ENCODE results near the gene PC.
A peak's percentile ranks its signal among the peaks of the same experiment; 100 is the strongest.

PC gene

DNA sequence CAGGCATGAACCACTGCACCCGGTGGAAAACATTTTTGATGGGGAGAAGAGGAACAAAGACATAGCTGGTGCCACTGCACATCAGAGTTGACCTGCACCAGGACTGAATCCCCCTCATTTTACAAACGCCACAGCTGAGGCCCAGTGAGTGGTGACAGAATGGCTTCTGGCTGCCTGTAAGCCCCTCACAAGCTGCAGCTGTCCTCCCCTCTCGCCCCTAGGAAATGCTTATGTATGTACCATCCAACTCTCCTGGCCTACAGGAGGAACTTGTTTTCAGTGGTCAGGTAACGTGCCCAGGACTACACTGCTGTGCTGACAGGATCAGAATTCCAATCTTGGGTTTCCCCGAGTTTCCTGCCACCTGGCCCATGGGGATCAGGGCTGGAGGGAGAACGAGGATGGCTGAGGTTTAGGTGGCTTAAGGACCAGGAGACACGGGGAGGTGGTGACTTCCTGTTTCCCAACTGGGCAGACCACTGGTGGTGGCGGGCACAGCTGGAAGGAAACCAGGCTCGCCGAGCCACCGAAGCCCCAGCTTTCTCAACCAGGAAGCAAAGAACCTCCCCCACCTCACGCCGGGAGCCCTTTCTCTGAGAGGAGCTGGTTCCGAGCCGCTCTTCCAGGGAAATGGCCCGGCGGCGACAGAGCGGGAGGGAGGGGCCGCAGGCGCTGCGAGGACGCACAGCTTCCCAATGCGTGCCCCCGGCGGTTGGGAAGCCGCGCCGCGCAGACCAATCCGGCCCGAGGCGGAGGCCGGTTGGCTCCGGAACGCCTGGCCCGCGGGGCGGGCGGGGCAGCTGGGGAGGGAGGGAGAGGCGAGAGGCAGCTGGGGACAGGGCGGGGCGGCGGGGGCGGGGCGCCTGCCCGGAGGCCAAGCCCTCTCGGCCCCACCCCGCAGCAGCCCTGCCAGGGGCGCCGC, 102.3 kb downstream of the PC start:
- DNase-seq (ENCODE audit: low spot score), result peak; percentile 99

DNA sequence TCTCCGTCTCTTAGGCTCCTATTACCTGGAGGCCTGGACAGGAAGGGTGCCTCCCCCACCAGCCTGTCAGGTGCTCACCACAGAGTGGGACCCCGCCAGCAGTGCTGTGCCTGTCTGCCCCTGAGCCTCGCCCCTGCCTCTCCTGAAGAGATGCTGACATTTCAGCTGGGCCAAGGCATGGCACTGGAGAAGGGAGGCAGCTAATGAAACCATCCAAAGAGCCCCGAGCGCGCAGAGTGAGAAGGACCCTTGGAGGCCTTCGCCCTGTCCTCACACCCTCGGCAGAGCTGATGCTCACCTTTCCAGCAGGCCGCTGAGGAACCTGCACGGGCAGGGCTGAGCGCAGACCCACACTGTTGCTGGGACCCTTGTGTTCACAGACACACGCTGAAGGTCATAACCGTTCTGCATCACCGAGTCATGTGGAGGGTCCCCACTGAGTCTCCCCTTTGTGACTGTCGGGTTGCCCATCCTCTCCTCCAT, 103.4 kb downstream of the PC start:
- no peak for DNase-seq (ENCODE audit: low spot score)

DNA sequence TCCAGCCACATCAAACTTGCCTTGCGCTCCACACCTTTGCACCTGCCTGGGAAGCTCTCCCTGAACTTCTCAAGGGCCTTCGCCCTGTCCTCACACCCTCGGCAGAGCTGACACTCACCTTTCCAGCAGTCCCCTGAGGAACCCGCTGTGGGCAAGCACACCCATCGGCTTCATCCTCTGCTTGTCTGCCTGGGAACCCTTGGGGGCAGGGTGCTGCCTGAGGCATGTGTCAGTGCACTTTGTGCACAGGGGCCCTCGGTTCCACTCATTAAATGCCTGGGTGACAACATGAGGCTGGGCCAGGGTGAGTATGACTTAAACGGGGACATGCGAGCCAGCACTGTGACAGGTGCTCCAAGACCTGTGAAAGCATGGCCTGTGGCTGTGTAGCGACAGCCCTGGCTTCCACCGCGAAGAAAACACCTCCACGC, 103.9 kb downstream of the PC start:
- DNase-seq (ENCODE audit: low spot score), result no peak

DNA sequence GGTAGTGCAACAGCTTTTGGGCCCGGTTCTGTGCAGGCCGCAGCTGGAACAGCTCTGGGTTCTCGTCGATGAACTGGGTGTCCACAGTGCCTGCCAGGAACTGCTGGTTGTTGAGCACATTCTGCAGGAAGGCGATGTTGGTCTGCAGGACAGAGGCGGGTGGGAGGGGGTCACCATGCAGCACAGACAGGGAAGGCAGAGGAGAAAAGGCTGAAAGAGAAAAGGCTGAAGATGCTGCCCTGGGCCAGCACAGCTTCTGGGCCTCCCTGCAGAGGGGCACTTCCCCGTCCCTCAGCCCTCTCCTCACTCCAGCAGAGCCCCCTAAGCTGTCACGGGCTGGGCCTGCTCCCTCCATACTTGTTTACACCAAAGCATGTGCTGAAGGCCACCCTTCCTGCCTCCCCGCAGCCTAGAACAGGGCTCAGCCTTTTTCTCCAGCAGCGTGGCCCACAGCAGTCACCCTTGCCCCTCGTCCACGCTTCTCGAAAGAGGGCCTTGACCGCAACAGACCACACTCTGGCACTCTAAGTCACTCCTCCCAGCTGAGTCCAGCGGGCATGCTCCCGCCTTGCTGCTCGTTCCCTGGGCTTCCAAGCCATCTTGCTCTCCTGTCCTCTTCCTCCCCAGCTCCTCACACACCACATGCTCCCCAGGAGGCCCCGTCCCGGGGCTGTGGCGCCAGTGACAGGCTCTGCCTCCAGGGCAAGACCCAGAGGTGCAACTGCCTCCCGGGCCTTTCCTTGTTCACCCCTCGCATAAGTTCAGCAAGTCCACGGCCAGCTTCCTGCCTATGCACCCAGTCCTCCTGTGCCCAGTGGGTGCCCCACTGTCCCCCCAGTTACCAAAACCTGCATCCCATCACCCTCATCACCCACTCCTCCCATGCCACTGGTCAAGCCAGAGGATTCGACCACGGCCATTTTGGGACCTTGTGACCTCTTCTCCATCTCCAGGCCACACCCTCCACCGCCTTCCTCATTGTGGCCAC, 104.6 kb downstream of the PC start:
- no peak for DNase-seq (ENCODE audit: low spot score)

DNA sequence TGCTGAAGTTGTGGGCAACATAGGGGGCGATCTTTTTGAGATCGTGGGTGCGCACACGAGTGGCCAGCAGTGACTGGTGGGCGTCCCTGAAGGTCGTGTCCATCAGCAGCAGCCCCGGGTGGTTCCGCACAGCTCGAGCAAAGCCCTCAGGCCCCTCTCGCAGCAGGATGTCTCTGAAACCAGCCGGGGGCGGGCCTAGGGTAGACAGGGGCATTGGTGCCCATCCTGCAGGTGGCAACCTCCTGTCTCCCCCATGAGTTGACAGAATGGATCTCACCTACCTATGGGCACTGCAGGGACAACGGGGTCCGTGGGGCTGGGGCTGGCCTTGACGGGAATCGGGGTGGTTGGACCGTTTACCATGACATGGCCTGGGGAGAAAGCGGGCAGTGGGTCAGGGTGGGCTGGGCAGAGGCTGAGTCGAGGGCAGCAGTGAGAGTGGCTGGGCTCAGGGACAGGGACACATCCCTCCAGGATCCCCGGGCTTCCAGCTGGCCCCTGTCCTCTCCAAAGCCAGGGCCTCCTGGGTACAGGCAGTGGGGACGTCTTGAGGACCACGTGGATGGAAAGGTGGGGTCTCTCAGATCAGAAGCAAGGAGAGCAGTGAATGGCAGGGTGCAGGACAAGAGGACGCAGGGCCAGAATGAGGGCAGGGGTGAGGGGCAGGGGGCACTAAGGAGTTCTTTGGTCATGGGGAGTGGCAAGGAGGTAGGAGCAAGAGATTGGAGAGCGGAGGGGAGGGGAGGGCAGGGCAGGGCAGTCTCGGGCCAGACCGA, 105.5 kb downstream of the PC start:
- no peak for DNase-seq (ENCODE audit: low spot score)

DNA sequence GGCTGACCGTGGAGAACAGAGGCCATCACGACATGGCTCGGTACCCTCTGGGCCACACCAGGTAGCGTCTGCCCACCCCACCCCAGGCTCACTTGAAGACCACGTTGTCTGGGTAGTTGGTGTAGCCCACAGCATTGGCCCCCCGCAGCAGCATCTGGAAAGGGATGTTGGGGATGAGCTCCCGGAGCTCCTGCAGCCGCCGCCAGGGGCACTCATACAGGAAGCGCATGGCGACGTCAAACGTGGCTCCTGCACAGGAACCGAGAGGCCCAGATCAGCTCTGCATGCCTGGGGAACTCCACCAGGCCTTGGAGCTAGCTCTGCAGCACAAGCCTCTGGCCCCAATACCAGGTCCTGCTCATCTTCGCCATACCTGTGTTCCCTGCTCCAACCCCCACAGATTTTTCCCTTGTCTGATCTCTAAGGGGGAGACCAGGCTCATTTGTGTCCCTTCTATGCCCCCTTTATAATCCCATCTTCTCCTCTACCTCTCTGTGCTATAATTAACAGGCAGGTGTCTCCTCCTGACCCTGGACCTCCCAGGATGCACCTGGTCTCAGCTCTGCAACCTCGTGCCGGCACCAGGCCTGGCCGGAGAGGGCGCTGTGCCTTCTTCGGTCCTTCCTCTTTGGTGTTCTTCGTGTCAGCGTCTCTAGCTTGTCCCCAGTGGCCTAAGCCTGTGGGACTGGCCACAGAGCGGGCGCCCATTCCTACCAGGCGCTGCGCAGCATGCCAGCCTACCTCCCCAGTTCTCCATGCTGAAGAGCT, 106.3 kb downstream of the PC start:
- no peak for DNase-seq (ENCODE audit: low spot score)

DNA sequence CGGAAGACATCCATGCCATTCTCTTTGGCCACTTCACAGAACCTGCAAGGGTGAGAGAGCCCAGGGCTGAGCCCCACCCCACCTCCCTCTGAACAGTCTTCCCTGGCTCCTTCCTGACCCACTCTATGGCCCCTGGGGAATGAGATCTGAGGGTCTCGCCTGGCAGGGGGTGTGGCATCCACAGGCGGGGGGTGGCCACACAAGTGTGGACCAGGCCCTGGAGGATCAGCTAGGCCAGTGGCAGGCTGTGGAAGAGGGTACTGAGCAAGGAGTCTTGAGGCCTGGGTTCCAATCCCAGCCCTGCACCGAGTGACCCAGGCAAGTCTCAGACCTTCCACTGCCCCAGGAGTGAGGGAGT, 107.0 kb downstream of the PC start:
- DNase-seq (ENCODE audit: low spot score), result no peak

DNA sequence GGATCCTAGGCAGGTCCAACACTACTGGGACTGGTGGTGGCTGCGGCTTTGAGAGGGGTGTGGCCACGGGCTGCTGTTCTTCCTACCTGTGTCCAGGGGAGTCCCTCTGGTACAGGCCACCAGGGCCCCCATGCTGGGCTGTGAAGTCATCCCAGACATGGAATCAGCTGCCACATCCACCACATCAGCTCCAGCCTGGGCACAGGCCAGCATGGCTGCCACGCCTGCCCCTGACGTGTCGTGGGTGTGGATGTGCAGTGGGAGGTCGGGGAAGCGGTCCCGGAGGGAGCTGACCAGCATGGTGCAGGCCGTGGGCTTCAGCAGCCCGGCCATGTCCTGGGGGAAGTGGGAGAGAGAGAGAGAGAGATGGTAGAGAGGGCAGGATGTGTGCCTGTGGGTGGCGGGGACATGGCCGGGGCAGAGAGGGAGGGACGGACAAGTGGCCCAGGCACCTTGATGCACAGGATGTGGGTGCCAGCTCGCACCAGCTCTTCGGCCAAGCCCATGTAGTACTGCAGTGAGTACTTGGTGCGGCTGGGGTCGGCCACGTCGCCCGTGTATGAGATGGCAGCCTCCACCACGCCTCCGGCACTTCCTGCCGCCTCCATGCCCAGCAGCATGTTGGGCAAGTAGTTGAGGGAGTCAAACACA, 107.5 kb downstream of the PC start:
- DNase-seq (ENCODE audit: low spot score), result no peak

DNA sequence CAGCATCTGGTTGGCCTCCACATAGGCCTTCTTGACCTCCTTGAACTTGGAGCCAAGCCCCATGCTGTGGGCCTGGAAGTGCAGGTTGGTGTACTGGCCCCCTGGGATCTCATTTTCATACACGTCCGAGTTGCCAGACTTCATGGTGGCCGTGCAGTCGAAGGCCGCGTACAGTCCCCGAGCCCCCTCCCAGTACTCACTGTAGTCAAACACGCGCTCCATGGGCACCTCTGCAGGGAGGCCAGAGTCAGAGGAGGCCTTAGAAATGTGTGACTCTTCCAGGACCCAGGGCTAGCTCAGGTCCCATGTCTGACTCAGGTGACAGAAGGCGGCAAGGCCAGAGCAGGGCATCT, 108.0 kb downstream of the PC start:
- DNase-seq (ENCODE audit: low spot score), result no peak

DNA sequence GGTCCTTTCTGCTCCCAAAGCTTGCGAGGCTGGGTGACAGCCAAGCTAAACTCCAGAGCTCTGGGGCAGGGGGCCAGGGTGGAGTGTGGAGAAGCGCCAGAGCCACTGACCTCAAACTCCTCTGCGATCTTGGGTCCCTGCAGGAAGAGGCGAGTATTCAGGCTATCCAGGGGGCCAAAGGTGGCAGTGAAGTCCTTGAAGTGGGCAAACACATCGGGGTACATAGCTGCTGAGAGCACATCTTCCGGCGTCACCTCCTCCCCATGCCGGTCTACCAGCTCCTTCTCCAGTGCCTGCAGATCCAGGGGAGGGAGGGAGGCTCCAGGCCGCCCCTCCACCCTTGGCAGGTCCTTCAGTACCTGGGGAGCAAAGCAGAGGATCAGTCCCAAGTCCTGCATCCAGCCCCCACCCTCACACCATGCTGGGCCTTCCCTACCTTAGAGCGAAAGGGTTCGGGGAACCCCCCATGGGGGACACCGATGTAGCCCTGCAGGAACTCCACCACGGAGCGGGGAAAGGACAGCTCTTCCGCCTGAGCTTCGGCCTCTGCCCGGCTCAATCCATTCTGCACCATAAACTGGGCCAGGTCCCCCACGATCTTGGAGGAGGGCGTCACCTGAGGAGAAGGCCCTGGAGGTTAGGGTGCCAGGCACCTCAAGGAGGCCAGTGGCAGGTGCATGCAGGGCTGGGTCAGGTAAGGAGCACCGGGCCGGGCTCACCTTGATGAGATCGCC, 108.5 kb downstream of the PC start:
- DNase-seq (ENCODE audit: low spot score), result no peak

DNA sequence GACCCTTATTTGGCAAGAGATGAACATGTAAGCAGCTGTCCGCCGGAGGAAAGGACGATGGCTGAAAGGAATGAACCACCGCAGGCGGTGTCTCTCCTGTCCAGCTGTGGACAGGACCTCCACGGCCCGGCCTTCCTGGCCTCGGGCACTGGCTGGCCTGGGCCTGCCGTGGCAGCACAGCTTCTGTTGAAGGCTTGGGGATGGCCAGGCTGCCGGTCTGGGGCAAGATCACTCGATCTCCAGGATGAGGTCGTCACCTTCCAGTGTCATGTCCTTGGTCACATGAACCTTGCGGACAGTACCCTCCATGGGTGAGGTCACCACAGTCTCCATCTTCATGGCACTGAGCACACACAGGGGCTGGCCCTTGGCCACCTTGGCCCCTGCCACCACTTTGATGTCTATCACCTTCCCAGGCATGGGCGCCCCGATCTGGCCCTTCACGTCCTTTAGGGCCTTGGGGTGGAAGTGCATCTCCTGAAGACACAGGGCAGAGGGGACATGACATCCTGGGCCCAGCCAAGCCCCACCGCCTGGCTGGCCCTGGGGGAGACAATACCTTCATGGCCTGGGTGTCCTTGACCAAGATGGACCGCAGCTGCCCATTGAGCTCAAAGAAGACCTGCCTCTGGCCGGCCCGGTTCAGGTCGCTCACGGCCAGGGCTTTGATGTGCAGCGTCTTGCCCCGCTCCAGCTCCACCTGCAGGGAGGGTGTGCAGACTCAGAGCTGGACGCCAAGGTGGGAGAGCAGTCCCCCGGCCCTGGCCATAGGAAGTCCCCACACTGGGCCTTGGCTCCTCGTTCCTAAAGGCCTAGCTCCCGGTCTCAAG, 109.3 kb downstream of the PC start:
- no peak for DNase-seq (ENCODE audit: low spot score)

DNA sequence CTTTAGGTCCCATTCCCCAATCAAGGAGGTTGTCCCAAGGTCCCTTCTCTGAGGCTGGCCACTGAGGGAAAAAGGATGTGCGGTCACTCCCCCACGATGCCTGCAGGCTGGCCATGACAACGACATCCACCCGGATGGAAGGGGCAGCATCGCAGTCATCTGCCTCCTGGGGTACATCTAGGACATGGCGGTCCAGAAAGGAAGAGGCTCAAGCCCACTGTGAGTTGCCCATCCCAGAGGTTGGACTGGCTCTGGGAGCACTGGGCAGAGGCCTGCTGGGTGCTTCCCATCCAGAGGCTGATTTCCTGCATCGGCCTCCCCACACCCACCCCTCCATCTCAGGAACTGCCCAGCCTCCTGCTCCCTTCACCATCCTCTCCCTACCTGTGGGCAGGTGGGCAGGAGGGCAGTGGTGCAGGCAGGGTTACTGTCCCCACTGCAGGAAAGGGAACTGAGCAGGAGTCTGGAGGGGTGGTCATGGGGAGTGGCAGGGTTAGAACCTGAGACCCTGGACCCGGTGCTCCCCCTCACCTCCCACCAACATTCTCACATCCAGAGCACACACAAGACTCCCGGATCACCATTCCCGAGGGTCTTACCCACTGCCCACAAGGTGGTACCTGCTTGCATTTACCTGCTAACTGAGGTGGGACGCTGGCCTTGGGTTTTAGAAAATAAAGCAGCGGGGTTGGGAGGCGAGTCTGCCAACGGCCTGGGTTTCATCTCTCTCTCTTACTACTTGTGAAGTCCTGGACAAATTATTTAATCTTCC, 110.5 kb downstream of the PC start:
- DNase-seq (ENCODE audit: low spot score), result no peak

DNA sequence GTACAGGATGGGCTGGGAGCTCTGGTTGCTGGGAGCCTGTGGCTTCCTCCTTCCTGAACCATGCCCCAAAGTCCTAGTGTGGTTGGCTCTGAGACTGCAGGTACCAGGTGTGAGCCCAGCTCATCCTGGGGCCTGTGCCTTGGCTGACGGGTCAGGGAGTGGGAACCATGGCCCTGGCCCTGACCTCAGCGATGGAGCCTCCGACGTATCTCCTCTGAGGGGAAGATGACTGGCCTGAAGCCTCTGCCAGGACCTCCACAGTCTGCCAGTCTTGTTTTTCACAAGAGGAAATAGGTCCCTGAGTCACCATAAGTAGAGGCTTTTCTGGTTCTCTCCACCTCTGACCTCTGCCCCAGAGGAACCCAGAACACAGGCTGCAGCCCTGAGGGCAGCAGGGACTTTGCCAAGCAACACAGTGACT, 111.5 kb downstream of the PC start:
- DNase-seq (ENCODE audit: low spot score), result no peak

DNA sequence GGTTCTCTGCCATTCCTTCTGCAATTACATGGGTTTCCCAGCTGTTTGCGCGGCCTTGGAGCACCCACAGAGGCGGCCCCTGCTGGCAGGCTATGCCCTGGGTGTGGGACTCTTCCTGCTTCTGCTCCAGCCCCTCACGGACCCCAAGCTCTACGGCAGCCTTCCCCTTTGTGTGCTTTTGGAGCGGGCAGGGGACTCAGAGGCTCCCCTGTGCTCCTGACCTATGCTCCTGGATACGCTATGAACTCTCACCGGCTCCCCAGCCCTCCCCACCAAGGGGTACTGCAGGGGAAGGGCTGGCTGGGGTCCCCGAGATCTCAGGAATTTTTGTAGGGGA, 112.3 kb downstream of the PC start:
- no peak for DNase-seq (ENCODE audit: low spot score)

DNA sequence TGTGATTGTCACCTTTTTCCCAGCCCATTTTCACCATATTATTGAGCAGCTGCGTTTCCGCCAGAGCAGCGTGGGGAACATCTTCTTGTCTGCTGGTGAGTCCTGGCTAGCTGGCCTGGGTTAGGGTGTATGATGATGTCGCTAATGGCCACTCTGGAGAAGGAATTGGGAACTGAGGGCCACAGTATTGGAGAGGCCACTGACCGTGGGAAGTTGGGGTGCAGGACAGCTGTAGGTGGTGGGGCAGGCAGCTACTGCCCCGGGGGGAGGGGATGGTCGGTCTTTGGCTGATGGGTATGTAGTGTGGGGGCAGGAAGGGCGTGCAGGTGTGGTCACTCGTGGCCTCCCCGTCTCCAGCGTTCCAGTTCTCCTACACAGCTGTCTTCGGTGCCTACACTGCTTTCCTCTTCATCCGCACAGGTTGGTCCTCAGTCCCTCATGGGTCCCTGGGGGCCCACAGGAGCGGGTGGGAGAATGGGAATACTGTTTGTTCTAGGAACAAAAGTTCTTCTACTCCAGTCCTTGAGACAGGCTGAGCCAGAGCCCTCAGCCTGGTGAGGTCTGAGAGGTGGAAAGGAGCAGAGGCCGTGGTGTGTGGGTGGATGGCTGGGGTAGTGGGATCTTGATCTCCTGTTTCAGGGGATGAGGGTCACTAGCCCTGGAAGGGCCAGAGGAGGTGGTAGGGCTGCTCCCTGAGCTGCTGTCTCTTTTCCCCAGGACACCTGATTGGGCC, 112.9 kb downstream of the PC start:
- DNase-seq (ENCODE audit: low spot score), result no peak

DNA sequence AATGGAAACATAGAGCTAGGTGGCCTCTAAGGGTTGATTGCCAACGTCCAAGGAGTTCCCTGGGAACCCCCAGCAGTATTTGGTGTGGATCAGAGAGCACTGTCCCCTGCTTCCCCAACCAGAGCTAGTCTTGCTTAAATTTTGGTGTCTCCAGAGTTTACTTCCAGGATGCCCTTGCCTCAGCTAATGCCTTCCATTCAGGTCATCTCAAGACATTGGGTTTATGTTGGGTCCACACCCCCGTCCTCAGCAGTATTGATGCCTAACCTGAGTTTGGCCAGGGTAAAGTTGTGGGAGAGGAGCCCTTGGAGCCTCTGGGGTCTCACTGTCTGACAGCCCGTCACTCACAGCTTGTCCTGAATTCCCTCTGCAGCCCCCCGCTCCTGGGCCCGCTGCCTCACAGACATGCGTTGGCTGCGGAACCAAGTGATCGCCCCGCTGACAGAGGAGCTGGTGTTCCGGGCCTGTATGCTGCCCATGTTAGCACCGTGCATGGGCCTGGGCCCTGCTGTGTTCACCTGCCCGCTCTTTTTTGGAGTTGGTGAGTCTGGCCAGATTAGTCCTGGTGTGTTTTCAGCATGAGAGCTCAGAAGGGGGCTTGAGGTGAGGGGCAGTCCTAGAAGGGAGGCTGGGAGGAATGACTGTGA, 113.6 kb downstream of the PC start:
- DNase-seq (ENCODE audit: low spot score), result no peak

DNA sequence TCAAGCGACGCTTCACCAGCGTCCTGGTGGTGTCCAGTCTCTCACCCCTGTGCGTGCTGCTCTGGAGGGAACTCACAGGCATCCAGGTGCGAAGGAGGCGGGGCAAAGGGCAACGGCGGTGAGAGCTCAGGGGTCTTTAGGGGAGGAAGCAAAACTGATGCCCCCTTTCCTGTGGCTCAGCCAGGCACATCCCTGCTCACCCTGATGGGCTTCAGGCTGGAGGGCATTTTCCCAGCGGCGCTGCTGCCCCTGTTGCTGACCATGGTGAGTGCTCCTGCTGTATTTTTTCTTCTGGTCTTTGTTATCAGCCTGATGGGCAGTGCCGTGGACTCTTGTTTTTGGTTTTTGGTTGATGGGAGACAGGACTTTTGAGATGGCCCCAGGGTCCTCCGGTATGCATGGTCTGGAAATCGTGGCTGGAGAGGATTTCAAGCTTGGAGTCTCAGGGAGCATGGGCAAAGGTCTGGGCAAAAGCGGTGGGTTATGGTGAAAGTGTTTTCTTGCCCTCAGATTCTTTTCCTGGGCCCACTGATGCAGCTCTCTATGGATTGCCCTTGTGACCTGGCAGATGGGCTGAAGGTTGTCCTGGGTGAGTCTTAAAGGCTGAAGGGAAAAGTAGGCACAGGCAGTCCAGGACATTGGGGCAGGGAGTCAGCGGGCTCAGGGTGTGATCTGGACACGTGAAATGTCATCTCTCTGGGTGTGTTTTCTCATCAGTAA, 114.2 kb downstream of the PC start:
- no peak for DNase-seq (ENCODE audit: low spot score)
